Transverse colon (tissue), 4 donors: ENCODE measurements around the gene ROBO1.

Experiments
- CTCF ChIP-seq, 5 experiments: fragments of 200-600 bp in 3 of 5; fragments of 450-650 bp in 2 of 5; sonication (generic) in 3 of 5; IDR thresholded peaks; 1 replicate in 2 of 5; 2 replicates in 3 of 5; pipeline ENCODE4 v1.5.1; 2016 to 2017; ENCODE audit warnings: antibody characterized with exemption in 5 of 5, inconsistent platforms in 3 of 5, mild to moderate bottlenecking in 2 of 5, moderate library complexity in 1 of 5
- EP300 ChIP-seq: sonication (generic); formaldehyde crosslinking; IDR thresholded peaks from one replicate; pipeline ENCODE4 v1.6.1; 2017; ENCODE audit warnings: antibody characterized with exemption, low read depth
- POLR2A ChIP-seq: fragments of 450-650 bp; IDR thresholded peaks from one replicate; pipeline ENCODE4 v1.6.1; 2016; ENCODE audit warnings: antibody characterized with exemption, mild to moderate bottlenecking, moderate library complexity
- POLR2AphosphoS5 ChIP-seq, 3 donors: sonication (generic); formaldehyde crosslinking; IDR thresholded peaks; one replicate each; pipeline ENCODE4 v1.6.1; 2016; ENCODE audit warnings: antibody characterized with exemption in 3 of 3

- TF ChIP-seq POLR2A (no peak), CTCF (IDR thresholded peaks at IDR 0.05) (no peak), POLR2AphosphoS5 (IDR thresholded peaks at IDR 0.05) (no peak), EP300 (no peak)
These were observed 896.8 kb downstream of the ROBO1 start for GRCh38 chr3:78871048-78871447.
